ENCODE results near the gene OASL. TPM values are rescaled to one million over a fixed set of nuclear protein-coding genes. Genes with fewer than 3 reads are reported as not detected.

OASL gene
- total RNA-seq, 1 donor from 2014 or later: 0.11 TPM

DNA sequence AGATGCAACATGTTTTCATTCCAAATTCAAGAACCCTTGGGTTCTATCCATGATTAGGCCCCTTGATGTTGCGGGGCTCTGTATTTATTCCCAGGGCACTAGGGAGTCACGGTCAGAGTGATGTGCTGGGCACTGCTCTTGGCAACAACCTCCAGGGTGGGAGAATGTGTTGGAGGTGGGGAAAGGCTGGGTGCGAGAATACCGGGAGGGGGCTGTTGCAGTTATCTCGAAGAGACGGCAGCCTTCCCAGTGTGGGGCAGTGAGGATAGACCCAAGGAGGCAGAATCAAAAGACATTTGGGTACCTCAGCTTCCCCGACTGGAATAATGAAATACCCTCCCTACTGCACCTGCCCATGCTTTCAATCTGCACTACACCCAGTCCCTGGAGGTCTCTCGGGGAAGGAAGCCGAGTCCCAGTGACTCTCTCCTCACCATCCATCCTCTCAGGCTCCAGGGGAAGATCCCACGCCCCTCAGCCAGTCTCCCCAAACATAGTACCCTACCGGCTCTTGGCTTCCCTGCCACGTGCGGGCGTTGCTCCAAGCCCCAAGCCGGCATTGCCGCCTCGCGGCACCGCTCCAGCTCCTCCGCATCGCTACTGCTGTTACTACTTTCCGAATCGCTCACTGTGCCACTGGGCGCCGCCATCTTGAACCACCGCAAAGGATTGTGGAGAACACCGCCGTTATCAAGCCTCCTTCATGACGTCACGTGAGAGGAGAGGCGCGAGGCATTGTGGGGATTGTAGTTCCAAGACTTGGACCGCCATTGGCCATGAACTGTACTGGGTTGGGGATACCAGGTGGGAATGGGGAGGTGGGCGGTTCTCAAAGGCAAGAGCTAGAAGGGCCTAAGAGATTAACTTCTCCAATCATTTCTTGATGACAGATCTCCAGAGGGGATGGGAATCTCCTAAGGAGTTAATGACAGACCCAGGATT lies 22.9 kb downstream of the OASL start, which contains the start of gene C12orf43:
Gene C12orf43, minus strand, starts transcription at position 663 of the 942 bp plus-strand sequence. Its CDS starts 13 bp downstream, at position 650.
- Mint-ChIP-seq H3K4me3 (peak within 1 kb of the TSS; percentile 100), H3K4me1 (peaks cover 16% of the 10 kb centered on the region), H3K9me3 (no peaks in the 10 kb centered on the region), H3K27ac (peak within 1 kb of the TSS; percentile 99), H3K27me3 (ENCODE audit: low read depth) (peaks cover 8% of the 10 kb centered on the region), H3K36me3 (no peaks in the 10 kb centered on the region)
- peak; percentile 82 to 90 for DNase-seq (ENCODE audit: low spot score in 2 of 2, unreplicated experiment in 2 of 2)
- no peak for TF ChIP-seq CTCF (IDR thresholded peaks at IDR 0.05; ENCODE audit: unreplicated experiment)

DNA sequence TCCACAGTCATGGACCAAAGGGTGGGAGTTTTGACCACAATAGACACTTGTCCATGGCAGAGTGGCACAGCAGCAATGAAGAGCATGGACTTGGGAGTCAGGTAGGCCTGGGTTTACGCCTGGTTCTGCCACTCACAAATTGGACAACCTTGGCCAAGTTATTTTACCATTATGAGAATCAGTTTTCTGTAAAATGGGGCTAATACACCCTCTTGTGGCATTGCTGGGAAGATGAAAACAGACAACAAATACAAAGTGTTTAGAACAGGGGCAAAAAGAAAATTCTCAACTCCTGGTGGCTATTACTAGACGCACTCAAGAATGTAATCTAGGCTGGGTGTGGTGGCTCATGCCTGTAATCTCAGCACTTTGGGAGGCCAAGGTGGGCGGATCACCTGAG lies 25.3 kb downstream of the OASL start:
- Mint-ChIP-seq H3K27me3 (ENCODE audit: low read depth) (no peaks in the 10 kb centered on the region), H3K36me3 (peaks cover 1% of the 10 kb centered on the region), H3K9me3 (no peaks in the 10 kb centered on the region), H3K27ac (no peak overlapping the region), H3K4me1 (peaks cover 16% of the 10 kb centered on the region), H3K4me3 (no peak overlapping the region)
- no peak for DNase-seq (ENCODE audit: low spot score in 2 of 2, unreplicated experiment in 2 of 2)
- no peak for TF ChIP-seq CTCF (IDR thresholded peaks at IDR 0.05; ENCODE audit: unreplicated experiment)

GRCh38 chr12:121011820-121012219 lies 27.2 kb downstream of the OASL start:
- Mint-ChIP-seq H3K36me3 (peaks cover 11% of the 10 kb centered on the region), H3K4me3 (no peak overlapping the region), H3K27me3 (ENCODE audit: low read depth) (no peaks in the 10 kb centered on the region), H3K4me1 (peaks cover 16% of the 10 kb centered on the region), H3K27ac (no peak overlapping the region), H3K9me3 (no peaks in the 10 kb centered on the region)
- no peak for DNase-seq (ENCODE audit: low spot score in 2 of 2, unreplicated experiment in 2 of 2)
- no peak for TF ChIP-seq CTCF (IDR thresholded peaks at IDR 0.05; ENCODE audit: unreplicated experiment)

DNA sequence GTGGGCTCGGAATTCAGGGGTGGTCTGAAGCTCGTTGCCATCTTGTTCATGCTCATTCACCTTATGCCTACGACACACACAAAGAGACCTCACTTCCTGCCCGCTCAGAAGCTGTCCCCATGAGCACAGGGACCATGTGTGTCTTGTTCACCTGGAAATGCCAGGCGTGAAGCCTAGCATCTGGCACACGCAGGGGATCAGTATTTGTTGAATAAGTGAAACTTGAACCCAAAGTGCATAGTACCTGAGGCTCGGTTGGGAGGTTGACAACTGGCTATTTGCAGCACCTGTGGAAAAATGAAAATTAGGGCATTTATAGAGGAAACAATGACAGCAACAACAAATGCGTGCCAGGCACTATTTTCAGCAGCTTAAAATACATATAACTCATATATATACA lies 28.2 kb downstream of the OASL start:
- H3K36me3 Mint-ChIP-seq: peaks cover 12% of the 10 kb centered on the region
- H3K27me3 Mint-ChIP-seq (ENCODE audit: low read depth): no peaks in the 10 kb centered on the region
- no peak overlapping the region for H3K4me3 Mint-ChIP-seq
- no peak for TF ChIP-seq CTCF (IDR thresholded peaks at IDR 0.05; ENCODE audit: unreplicated experiment)
- DNase-seq (ENCODE audit: low spot score in 2 of 2, unreplicated experiment in 2 of 2): no peak
- H3K27ac Mint-ChIP-seq: no peak overlapping the region
- peaks cover 12% of the 10 kb centered on the region for H3K4me1 Mint-ChIP-seq
- no peaks in the 10 kb centered on the region for H3K9me3 Mint-ChIP-seq

GRCh38 chr12:121009741-121010140 lies 29.3 kb downstream of the OASL start:
- DNase-seq (ENCODE audit: low spot score in 2 of 2, unreplicated experiment in 2 of 2): no peak
- Mint-ChIP-seq H3K27ac (no peak overlapping the region), H3K4me3 (no peak overlapping the region), H3K36me3 (peaks cover 18% of the 10 kb centered on the region), H3K9me3 (no peaks in the 10 kb centered on the region), H3K4me1 (peaks cover under 1% of the 10 kb centered on the region), H3K27me3 (ENCODE audit: low read depth) (no peaks in the 10 kb centered on the region)
- TF ChIP-seq CTCF (IDR thresholded peaks at IDR 0.05; ENCODE audit: unreplicated experiment): peak; percentile 47
